Activated T-cell treated with anti-CD3 and anti-CD28 coated beads, Interleukin-2, amount 50 U/mL, for 1 hour (primary cell): ENCODE measurements around the gene HOMER2.
A peak's percentile ranks its signal among the peaks of the same experiment; 100 is the strongest.
"Not testable (repeated sequence)": the region's sequence is repeated elsewhere in the genome, so short reads cannot be mapped to it uniquely, and the experiment has no call there.

ENCODE experiments used
- DNase-seq: peaks from one replicate; pipeline ENCODE4 v3.0.0-alpha.2; 2020

The HOMER2 gene

GRCh38 chr15:82952158-82953081 lies at the start of gene HOMER2:
Gene HOMER2, minus strand, starts transcription at chr15:82952720. Its CDS starts 185 bp downstream, at chr15:82952535.
- DNase-seq = peak; percentile 24

- not testable (repeated sequence) for DNase-seq
Measured at GRCh38 chr15:83000672-83001031, 48.1 kb upstream of the HOMER2 start.

- peak; percentile 27 for DNase-seq
Measured at GRCh38 chr15:82999905-83000671, 47.6 kb upstream of the HOMER2 start.

- no peak for DNase-seq
Measured at GRCh38 chr15:82999426-82999825, 46.9 kb upstream of the HOMER2 start.

- DNase-seq = no peak
Measured at GRCh38 chr15:82995938-82996337, 43.4 kb upstream of the HOMER2 start.

GRCh38 chr15:82995076-82995475 lies 42.6 kb upstream of the HOMER2 start:
- DNase-seq = no peak

- DNase-seq = no peak
Measured at GRCh38 chr15:82993144-82993543, 40.6 kb upstream of the HOMER2 start.

- no peak for DNase-seq
Measured at GRCh38 chr15:82992436-82992998, 40.0 kb upstream of the HOMER2 start.

- DNase-seq = no peak
Measured at GRCh38 chr15:82986442-82986780, 33.9 kb upstream of the HOMER2 start.

- DNase-seq = peak; percentile 86
Measured at GRCh38 chr15:82985688-82986441, 33.3 kb upstream of the HOMER2 start, which contains the start of gene RAMAC. Gene RAMAC, plus strand, starts transcription at chr15:82986210. Its CDS starts 2,809 bp downstream, at chr15:82989019.

- no peak for DNase-seq
Measured at GRCh38 chr15:82980981-82981380, 28.5 kb upstream of the HOMER2 start.

GRCh38 chr15:82979726-82980125 lies 27.2 kb upstream of the HOMER2 start:
- DNase-seq = no peak

- DNase-seq = no peak
Measured at GRCh38 chr15:82978438-82978837, 25.9 kb upstream of the HOMER2 start.

GRCh38 chr15:82977076-82977475 lies 24.6 kb upstream of the HOMER2 start:
- no peak for DNase-seq

- DNase-seq = no peak
Measured at GRCh38 chr15:82972990-82973389, 20.5 kb upstream of the HOMER2 start.

GRCh38 chr15:82971218-82971984 lies 18.9 kb upstream of the HOMER2 start:
- no peak for DNase-seq

GRCh38 chr15:82970696-82971095 lies 18.2 kb upstream of the HOMER2 start:
- no peak for DNase-seq

- DNase-seq = no peak
Measured at GRCh38 chr15:82970078-82970686, 17.7 kb upstream of the HOMER2 start.

GRCh38 chr15:82969353-82969752 lies 16.8 kb upstream of the HOMER2 start:
- DNase-seq = no peak

GRCh38 chr15:82968066-82968465 lies 15.5 kb upstream of the HOMER2 start:
- DNase-seq = no peak

- no peak for DNase-seq
Measured at GRCh38 chr15:82966671-82967071, 14.2 kb upstream of the HOMER2 start.

GRCh38 chr15:82964890-82965289 lies 12.4 kb upstream of the HOMER2 start:
- no peak for DNase-seq
